Renal cortex interstitium (tissue), 11 donors: Measurements from ENCODE around the gene OSCP1. TPM values are rescaled to one million over a fixed set of nuclear protein-coding genes. Genes with fewer than 3 reads are reported as not detected.
"Not testable (repeated sequence)": the region's sequence is repeated elsewhere in the genome, so short reads cannot be mapped to it uniquely, and the experiment has no call there.

Source experiments
- DNase-seq, 11 donors: peaks; one replicate each; pipeline ENCODE4 v3.0.0-alpha.2; 2013; ENCODE audit warnings: low read depth in 9 of 11, low spot score in 4 of 11; ENCODE audit errors: extremely low read depth in 1 of 11
- polyA plus RNA-seq, 3 donors: library from polyadenylated mRNA; unstranded; fragments of 120-200 nt; gene quantifications; one replicate each; pipeline ENCODE4 v1.2.1, GENCODE V29; 2013; ENCODE audit not compliant: insufficient read length in 3 of 3

The OSCP1 gene
- polyA plus RNA-seq, 3 donors = 21.2 to 32.4 (median 22.6) TPM

- no peak for DNase-seq
Measured at GRCh38 chr1:36480161-36480560, 29.9 kb upstream of the OSCP1 start.

GRCh38 chr1:36479505-36480051 lies 29.3 kb upstream of the OSCP1 start:
- no peak for DNase-seq

- not testable (repeated sequence) for DNase-seq
Measured at GRCh38 chr1:36477615-36478014, 27.4 kb upstream of the OSCP1 start.

GRCh38 chr1:36476945-36477344 lies 26.7 kb upstream of the OSCP1 start:
- no peak for DNase-seq

GRCh38 chr1:36475910-36476604 lies 25.8 kb upstream of the OSCP1 start:
- DNase-seq = no peak

- no peak for DNase-seq
Measured at GRCh38 chr1:36475341-36475740, 25.1 kb upstream of the OSCP1 start.

- no peak for DNase-seq
Measured at GRCh38 chr1:36472656-36473055, 22.4 kb upstream of the OSCP1 start.

GRCh38 chr1:36471830-36472641 lies 21.8 kb upstream of the OSCP1 start:
- DNase-seq = peak in 1 of 11 donors; percentile 14

GRCh38 chr1:36469163-36469562 lies 18.9 kb upstream of the OSCP1 start:
- no peak for DNase-seq

GRCh38 chr1:36467700-36468455 lies 17.6 kb upstream of the OSCP1 start:
- no peak for DNase-seq

GRCh38 chr1:36467027-36467410 lies 16.8 kb upstream of the OSCP1 start:
- no peak for DNase-seq

- no peak for DNase-seq
Measured at GRCh38 chr1:36466370-36467026, 16.2 kb upstream of the OSCP1 start.

GRCh38 chr1:36465731-36466369 lies 15.6 kb upstream of the OSCP1 start:
- DNase-seq = no peak

- peak in 3 of 11 donors; percentile 9 to 24 (median 15) for DNase-seq
Measured at GRCh38 chr1:36464605-36465393, 14.5 kb upstream of the OSCP1 start.

GRCh38 chr1:36463803-36464604 lies 13.8 kb upstream of the OSCP1 start, which contains the start of gene MRPS15:
Gene MRPS15 (minus strand): TSS chr1:36464384. CDS start chr1:36464275, 109 bp downstream.
- DNase-seq = peak; percentile 88 to 96 (median 92)

- no peak for DNase-seq
Measured at GRCh38 chr1:36463463-36463802, 13.2 kb upstream of the OSCP1 start.

- no peak for DNase-seq
Measured at GRCh38 chr1:36458910-36459309, 8.7 kb upstream of the OSCP1 start.
